ENCODE measurements around the gene PDE8B.

- TF ChIP-seq CTCF (IDR thresholded peaks at IDR 0.05 in 4 of 5, conservative IDR thresholded peaks at IDR 0.05 in 1 of 5): no peak
- no peak for TF ChIP-seq POLR2A (IDR thresholded peaks at IDR 0.05)
Observed at GRCh38 chr5:77449981-77450380, 239.5 kb downstream of the PDE8B start.

Data from gastrocnemius medialis (tissue), 4 donors.